T-cell (primary cell): ENCODE results near the gene PARVA. TPM values are rescaled to one million over a fixed set of nuclear protein-coding genes. Genes with fewer than 3 reads are reported as not detected.

ENCODE experiments used
- ATAC-seq, 4 experiments: fragments of 200-7000 bp in 3 of 4; fragments of 150-1000 bp in 1 of 4; cut with Tn5 transposase; replicated peaks in 1 of 4; 1 replicate in 3 of 4; 2 replicates in 1 of 4; pipeline ENCODE4 v1.10.0; 2021; ENCODE audit warnings: moderate library complexity in 3 of 4, mild to moderate bottlenecking in 2 of 4, moderate number of reproducible peaks in 1 of 4
- CTCF ChIA-PET, 2 donors: fragments of 300-600 bp; sonication (Branson Sonifier 250); formaldehyde crosslinking; loops; one replicate each; lab custom pipeline; 2022; ENCODE audit warnings: antibody characterized with exemption in 2 of 2; lab: Charles Lee
- POLR2A ChIA-PET, 2 donors: fragments of 300-600 bp; sonication (Branson Sonifier 250); formaldehyde crosslinking; loops; one replicate each; lab custom pipeline; 2022; ENCODE audit warnings: antibody characterized with exemption in 2 of 2; lab: Charles Lee
- DNase-seq, 35 experiments: peaks; one replicate each; pipeline versions ENCODE4 v3.0.0 to v3.0.0-alpha.2; 2013 to 2023
- H3K27ac ChIP-seq: one replicate; pipeline ENCODE4 v1.5.1; 2013; ENCODE audit warnings: low read length
- H3K27me3 ChIP-seq, 2 experiments: replicated peaks in 1 of 2; 1 replicate in 1 of 2; 2 replicates in 1 of 2; pipeline versions ENCODE4 v1.6.1 to v1.7.0; 2013; ENCODE audit warnings: low read length in 1 of 2, mixed read lengths in 1 of 2; ENCODE audit not compliant: control insufficient read depth in 2 of 2, insufficient read depth in 2 of 2; ENCODE audit errors: extremely low read depth in 1 of 2
- H3K36me3 ChIP-seq, 2 donors: 1 replicate in 1 of 2; 2 replicates in 1 of 2; pipeline versions ENCODE4 v1.6.1 to v1.7.0; 2013; ENCODE audit warnings: low read length in 1 of 2; ENCODE audit not compliant: control insufficient read depth in 2 of 2, insufficient read depth in 1 of 2; ENCODE audit errors: extremely low read depth in 1 of 2
- H3K4me1 ChIP-seq, 2 experiments: 1 replicate in 1 of 2; 2 replicates in 1 of 2; pipeline versions ENCODE4 v1.6.1 to v1.7.0; 2013; ENCODE audit warnings: low read length in 2 of 2, mixed read lengths in 1 of 2; ENCODE audit not compliant: insufficient read depth in 2 of 2, control insufficient read depth in 1 of 2; ENCODE audit errors: extremely low read depth in 1 of 2
- H3K4me3 ChIP-seq, 2 donors: 1 replicate in 1 of 2; 2 replicates in 1 of 2; pipeline versions ENCODE4 v1.5.1 to v1.7.0; 2013; ENCODE audit warnings: mild to moderate bottlenecking in 2 of 2, low read length in 1 of 2, moderate library complexity in 1 of 2; ENCODE audit not compliant: control insufficient read depth in 1 of 2; ENCODE audit errors: extremely low read depth in 1 of 2
- H3K9me3 ChIP-seq: 2 replicates; pipeline ENCODE4 v1.7.0; 2013
- H3K27ac Mint-ChIP-seq, 2 donors: one replicate each; pipeline ENCODE4 v1.8.0; 2020 to 2021; ENCODE audit warnings: mild to moderate bottlenecking in 2 of 2, mixed read lengths in 2 of 2
- H3K27me3 Mint-ChIP-seq, 2 donors: one replicate each; pipeline ENCODE4 v1.8.0; 2021 to 2022; ENCODE audit warnings: mixed read lengths in 2 of 2
- H3K36me3 Mint-ChIP-seq: one replicate; pipeline ENCODE4 v1.8.0; 2021; ENCODE audit warnings: mixed read lengths
- H3K4me1 Mint-ChIP-seq, 3 donors: one replicate each; pipeline ENCODE4 v1.8.0; 2020 to 2022; ENCODE audit warnings: mixed read lengths in 3 of 3, mild to moderate bottlenecking in 1 of 3
- H3K4me3 Mint-ChIP-seq, 3 donors: one replicate each; pipeline ENCODE4 v1.8.0; 2020 to 2022; ENCODE audit warnings: mild to moderate bottlenecking in 3 of 3, mixed read lengths in 3 of 3, moderate library complexity in 3 of 3
- H3K9me3 Mint-ChIP-seq, 3 donors: one replicate each; pipeline ENCODE4 v1.8.0; 2020 to 2022; ENCODE audit warnings: mixed read lengths in 3 of 3
- WGBS: methylation state at CpG from one replicate; pipeline ENCODE4 v1.1.5; 2013; ENCODE audit warnings: missing lambda C conversion rate; ENCODE audit not compliant: insufficient coverage; 5-methylcytosine and 5-hydroxymethylcytosine counted together
- total RNA-seq, 35 experiments: library from RNA in 6 of 35; stranded (reverse) in 6 of 35; fragments of 120-200 nt in 1 of 35; gene quantifications; one replicate each; pipeline versions ENCODE4 v1.2.1 to v1.2.4 and lab custom pipeline; 2013 to 2026

The PARVA gene
- total RNA-seq, 5 donors from 2014 or later (not counting 1 experiment from before 2014, with no cell fraction given) = 0.41 to 0.93 (median 0.75) TPM

- ChIA-PET POLR2A (no interaction called here), CTCF (no interaction called here)
- H3K4me1 Mint-ChIP-seq = no peaks in the 10 kb centered on the region
- H3K4me3 Mint-ChIP-seq = no peak overlapping the region
- Histone ChIP-seq H3K4me1 (no peaks in the 10 kb centered on the region), H3K9me3 (no peaks in the 10 kb centered on the region), H3K36me3 (no peaks in the 10 kb centered on the region), H3K4me3 (no peak overlapping the region), H3K27ac (no peak overlapping the region), H3K27me3 (peaks cover 0 to 3% of the 10 kb centered on the region in 2 experiments)
- H3K27ac Mint-ChIP-seq = no peak overlapping the region
- ATAC-seq (no peak), DNase-seq (no peak)
- H3K27me3 Mint-ChIP-seq = no peaks in the 10 kb centered on the region
- H3K9me3 Mint-ChIP-seq = peaks cover 0 to 9% (median 4%) of the 10 kb centered on the region in 3 donors
- H3K36me3 Mint-ChIP-seq = peaks cover 4% of the 10 kb centered on the region
- WGBS = 90% methylated on average over 1 of the region's 2 CpGs
Measured at GRCh38 chr11:12464303-12464702, 86.9 kb downstream of the PARVA start.

- no peaks in the 10 kb centered on the region for H3K4me1 Mint-ChIP-seq
- no peak overlapping the region for H3K4me3 Mint-ChIP-seq
- no CpG with 5 or more reads among the region's 2 CpGs for WGBS
- H3K4me3 ChIP-seq = no peak overlapping the region
- no peak overlapping the region for H3K27ac ChIP-seq
- no peak overlapping the region for H3K27ac Mint-ChIP-seq
- peaks cover 0 to 9% (median 4%) of the 10 kb centered on the region in 3 donors for H3K9me3 Mint-ChIP-seq
- no peaks in the 10 kb centered on the region for H3K9me3 ChIP-seq
- ChIA-PET POLR2A (no interaction called here), CTCF (interaction anchor here in 1 of 2 donors (0.6 kb wide), 2 partner anchors 118 to 1278 kb away, joined by 3 to 12 read pairs; no protein-coding TSS in a partner anchor)
- H3K27me3 Mint-ChIP-seq = peaks cover 0 to 3% of the 10 kb centered on the region in 2 donors
- peaks cover 0 to 3% of the 10 kb centered on the region in 2 experiments for H3K27me3 ChIP-seq
- no peaks in the 10 kb centered on the region for H3K36me3 ChIP-seq
- ATAC-seq = no peak
- peaks cover 4% of the 10 kb centered on the region for H3K36me3 Mint-ChIP-seq
- DNase-seq = no peak
- no peaks in the 10 kb centered on the region for H3K4me1 ChIP-seq
Measured at GRCh38 chr11:12465332-12465731, 88.0 kb downstream of the PARVA start.

- CTCF ChIA-PET = no interaction called here
- H3K27ac Mint-ChIP-seq = no peak overlapping the region
- no peak for DNase-seq
Measured at GRCh38 chr11:12467610-12468009, 90.2 kb downstream of the PARVA start.

GRCh38 chr11:12469451-12469850 is 92.1 kb downstream of the PARVA start:
- ATAC-seq (no peak), DNase-seq (no peak)
- H3K27ac ChIP-seq = no peak overlapping the region
- CTCF ChIA-PET = no interaction called here
- Mint-ChIP-seq H3K36me3 (peaks cover 1% of the 10 kb centered on the region), H3K9me3 (peaks cover 0 to 2% (median under 1%) of the 10 kb centered on the region in 3 donors), H3K4me3 (no peak overlapping the region), H3K4me1 (no peaks in the 10 kb centered on the region), H3K27ac (no peak overlapping the region), H3K27me3 (peaks cover 5 to 9% of the 10 kb centered on the region in 2 donors)
- no peaks in the 10 kb centered on the region for H3K9me3 ChIP-seq
- POLR2A ChIA-PET = interaction anchor here in 1 of 2 donors (0.6 kb wide), 1 partner anchor 38 kb away, joined by 4 read pairs; no protein-coding TSS in a partner anchor
- peaks cover 0 to 10% of the 10 kb centered on the region in 2 experiments for H3K27me3 ChIP-seq
- no peaks in the 10 kb centered on the region for H3K4me1 ChIP-seq
- 80% methylated on average over 1 of the region's 3 CpGs for WGBS
- no peaks in the 10 kb centered on the region for H3K36me3 ChIP-seq
- no peak overlapping the region for H3K4me3 ChIP-seq

More at GRCh38 chr11:12467610-12468009, 90.2 kb downstream of the PARVA start:
- H3K27me3 Mint-ChIP-seq = peaks cover 0 to 3% of the 10 kb centered on the region in 2 donors
- Histone ChIP-seq H3K4me3 (no peak overlapping the region), H3K9me3 (no peaks in the 10 kb centered on the region), H3K4me1 (no peaks in the 10 kb centered on the region), H3K27ac (no peak overlapping the region), H3K36me3 (no peaks in the 10 kb centered on the region), H3K27me3 (no peaks in the 10 kb centered on the region)
- peaks cover 4% of the 10 kb centered on the region for H3K36me3 Mint-ChIP-seq
- no peak for ATAC-seq
- WGBS = 57% methylated on average over 1 of the region's 2 CpGs
- no peaks in the 10 kb centered on the region for H3K4me1 Mint-ChIP-seq
- POLR2A ChIA-PET = no interaction called here
- peaks cover 0 to 9% (median 4%) of the 10 kb centered on the region in 3 donors for H3K9me3 Mint-ChIP-seq
- no peak overlapping the region for H3K4me3 Mint-ChIP-seq

- Histone ChIP-seq H3K27ac (no peak overlapping the region), H3K9me3 (no peaks in the 10 kb centered on the region), H3K4me1 (no peaks in the 10 kb centered on the region), H3K4me3 (no peak overlapping the region), H3K36me3 (no peaks in the 10 kb centered on the region), H3K27me3 (peaks cover 0 to 10% of the 10 kb centered on the region in 2 experiments)
- no peak for DNase-seq
- ChIA-PET CTCF (no interaction called here), POLR2A (no interaction called here)
- no peaks in the 10 kb centered on the region for H3K9me3 Mint-ChIP-seq
- H3K4me1 Mint-ChIP-seq = no peaks in the 10 kb centered on the region
- ATAC-seq = no peak
- no peak overlapping the region for H3K4me3 Mint-ChIP-seq
- no CpG with 5 or more reads among the region's 2 CpGs for WGBS
- no peaks in the 10 kb centered on the region for H3K36me3 Mint-ChIP-seq
- H3K27me3 Mint-ChIP-seq = peaks cover 5 to 9% of the 10 kb centered on the region in 2 donors
- H3K27ac Mint-ChIP-seq = no peak overlapping the region
Measured at GRCh38 chr11:12470236-12470635, 92.9 kb downstream of the PARVA start.

- 89% methylated on average over 2 of the region's 7 CpGs for WGBS
- Mint-ChIP-seq H3K9me3 (no peaks in the 10 kb centered on the region), H3K36me3 (no peaks in the 10 kb centered on the region), H3K4me3 (no peak overlapping the region), H3K27me3 (peaks cover 5 to 9% of the 10 kb centered on the region in 2 donors), H3K4me1 (no peaks in the 10 kb centered on the region), H3K27ac (no peak overlapping the region)
- no peaks in the 10 kb centered on the region for H3K9me3 ChIP-seq
- no peak for DNase-seq
- H3K27ac ChIP-seq = no peak overlapping the region
- no peak for ATAC-seq
- H3K27me3 ChIP-seq = peaks cover 0 to 10% of the 10 kb centered on the region in 2 experiments
- ChIA-PET CTCF (no interaction called here), POLR2A (no interaction called here)
- no peaks in the 10 kb centered on the region for H3K36me3 ChIP-seq
- H3K4me3 ChIP-seq = no peak overlapping the region
- H3K4me1 ChIP-seq = no peaks in the 10 kb centered on the region
Measured at GRCh38 chr11:12472401-12473005, 95.1 kb downstream of the PARVA start.
